ENCODE data around the gene ISL1.

GRCh38 chr5:51389577-51390463 lies 6.6 kb downstream of the ISL1 start:
- no peak for TF ChIP-seq TAF1 (IDR thresholded peaks at IDR 0.05; ENCODE audit: borderline replicate concordance, insufficient read depth, low read length)
- no peak for TF ChIP-seq SIN3A (IDR thresholded peaks at IDR 0.05; ENCODE audit: borderline replicate concordance, insufficient read depth, low read length)
- no peak for TF ChIP-seq POLR2AphosphoS5 (IDR thresholded peaks at IDR 0.05; ENCODE audit: low read depth, low read length)
- TF ChIP-seq REST (IDR thresholded peaks at IDR 0.05; ENCODE audit: insufficient read depth in 1 of 2, low read depth in 2 of 2, low read length in 2 of 2) = no peak
